Astrocyte (in vitro differentiated cells and primary cell): ENCODE results near the gene SLC25A33. TPM values are rescaled to one million over a fixed set of nuclear protein-coding genes. Genes with fewer than 3 reads are reported as not detected.

ENCODE experiments used
- DNase-seq: peaks from one replicate; pipeline ENCODE4 v3.0.0-alpha.2; 2010; ENCODE audit warnings: low read depth
- FAIRE-seq: peaks from 2 replicates; lab custom pipeline; 2011; peaks lifted over from hg19 to GRCh38; lab: Jason Lieb, UNC
- H2AFZ ChIP-seq: 2 replicates; pipeline ENCODE4 v1.6.0; 2012; ENCODE audit warnings: low read depth, low read length, inconsistent platforms
- H3K27ac ChIP-seq: 2 replicates; pipeline ENCODE4 v1.5.1; 2011; ENCODE audit warnings: low read depth, low read length, inconsistent platforms
- H3K27me3 ChIP-seq: 2 replicates; pipeline ENCODE4 v1.6.0; 2011; ENCODE audit warnings: low read length, inconsistent platforms; ENCODE audit not compliant: insufficient read depth
- H3K36me3 ChIP-seq: 2 replicates; pipeline ENCODE4 v1.5.1; 2011; ENCODE audit warnings: low read length, inconsistent platforms; ENCODE audit not compliant: insufficient read depth
- H3K4me1 ChIP-seq: 2 replicates; pipeline ENCODE4 v1.5.1; 2011; ENCODE audit warnings: low read length, inconsistent platforms; ENCODE audit not compliant: insufficient read depth
- H3K4me2 ChIP-seq: 2 replicates; pipeline ENCODE4 v1.6.0; 2012; ENCODE audit warnings: low read length, inconsistent platforms
- H3K4me3 ChIP-seq: 2 replicates; pipeline ENCODE4 v1.5.1; 2011; ENCODE audit warnings: low read depth, mild to moderate bottlenecking, low read length, inconsistent platforms; ENCODE audit not compliant: insufficient read depth
- H3K79me2 ChIP-seq: 2 replicates; pipeline ENCODE4 v1.6.0; 2012; ENCODE audit warnings: mild to moderate bottlenecking, low read length, inconsistent platforms; ENCODE audit not compliant: insufficient read depth
- H3K9ac ChIP-seq: 2 replicates; pipeline ENCODE4 v1.6.0; 2012; ENCODE audit warnings: mild to moderate bottlenecking, low read length, inconsistent platforms
- H3K9me3 ChIP-seq: 2 replicates; pipeline ENCODE4 v1.5.1; 2012; ENCODE audit warnings: low read depth, mild to moderate bottlenecking, low read length, inconsistent platforms; ENCODE audit not compliant: insufficient read depth
- H4K20me1 ChIP-seq: 2 replicates; pipeline ENCODE4 v1.6.0; 2012; ENCODE audit warnings: low read length, inconsistent platforms; ENCODE audit not compliant: insufficient read depth
- H3K27ac Mint-ChIP-seq: one replicate; pipeline ENCODE4 v1.8.0; 2021; ENCODE audit warnings: mild to moderate bottlenecking, mixed read lengths; ENCODE audit not compliant: unreplicated experiment
- H3K27me3 Mint-ChIP-seq: one replicate; pipeline ENCODE4 v1.8.0; 2021; ENCODE audit warnings: low read depth, mixed read lengths; ENCODE audit not compliant: unreplicated experiment
- H3K36me3 Mint-ChIP-seq: one replicate; pipeline ENCODE4 v1.8.0; 2021; ENCODE audit warnings: low read depth, mixed read lengths; ENCODE audit not compliant: unreplicated experiment
- H3K4me1 Mint-ChIP-seq: one replicate; pipeline ENCODE4 v1.8.0; 2021; ENCODE audit warnings: low read depth, mixed read lengths; ENCODE audit not compliant: unreplicated experiment
- H3K4me3 Mint-ChIP-seq: one replicate; pipeline ENCODE4 v1.8.0; 2021; ENCODE audit warnings: mild to moderate bottlenecking, moderate library complexity, mixed read lengths; ENCODE audit not compliant: unreplicated experiment
- H3K9me3 Mint-ChIP-seq: one replicate; pipeline ENCODE4 v1.8.0; 2021; ENCODE audit warnings: mild to moderate bottlenecking, mixed read lengths; ENCODE audit not compliant: unreplicated experiment
- CTCF ChIP-seq: IDR thresholded peaks from 2 replicates; pipeline ENCODE4 v1.5.1; 2011; ENCODE audit warnings: low read depth, mild to moderate bottlenecking, inconsistent platforms, low read length, moderate library complexity; ENCODE audit not compliant: insufficient read depth
- EZH2 ChIP-seq: IDR thresholded peaks from 2 replicates; pipeline ENCODE4 v1.6.1; 2012; ENCODE audit warnings: mild to moderate bottlenecking, low read length, inconsistent platforms; ENCODE audit not compliant: insufficient read depth
- total RNA-seq: library from RNA; stranded (reverse); gene quantifications from 2 replicates; pipeline ENCODE4 v1.2.1, GENCODE V29; 2021

SLC25A33 gene
- total RNA-seq, 1 donor from 2014 or later, result 6.7 TPM

DNA sequence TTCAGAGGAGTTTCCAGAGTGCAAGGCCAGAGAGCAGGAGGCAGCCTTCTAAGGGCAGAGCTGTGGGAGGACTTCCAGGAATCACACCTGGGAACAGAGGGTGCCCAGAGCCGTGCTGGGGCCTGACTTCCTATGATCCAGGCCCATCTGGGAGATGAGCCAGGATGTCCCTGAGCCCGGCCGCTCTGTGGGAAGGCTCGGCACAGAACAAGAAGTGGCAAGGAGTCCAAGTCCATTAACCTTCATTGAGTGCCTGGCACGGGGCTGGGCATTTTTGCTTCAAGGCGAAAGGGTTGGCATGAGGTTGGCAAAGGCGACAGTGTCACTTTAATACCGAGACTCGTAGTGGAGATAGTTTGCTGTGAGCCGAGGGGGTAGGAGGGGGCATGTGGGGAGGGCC lies 67.7 kb downstream of the SLC25A33 start:
- Histone ChIP-seq H3K9me3 (no peaks in the 10 kb centered on the region), H3K27me3 (no peaks in the 10 kb centered on the region), H3K79me2 (no peaks in the 10 kb centered on the region), H3K4me3 (no peak overlapping the region), H4K20me1 (peaks cover 5% of the 10 kb centered on the region), H3K4me2 (no peak overlapping the region), H3K27ac (no peak overlapping the region), H3K36me3 (peaks cover 3% of the 10 kb centered on the region), H2AFZ (no peak overlapping the region), H3K9ac (no peak overlapping the region), H3K4me1 (no peaks in the 10 kb centered on the region)
- H3K36me3 Mint-ChIP-seq, result peaks cover 2% of the 10 kb centered on the region
- no peak for DNase-seq
- no peak overlapping the region for H3K4me3 Mint-ChIP-seq
- no peaks in the 10 kb centered on the region for H3K4me1 Mint-ChIP-seq
- no peak overlapping the region for H3K27ac Mint-ChIP-seq
- FAIRE-seq, result no peak
- TF ChIP-seq EZH2 (no peak), CTCF (no peak)
- peaks cover 6% of the 10 kb centered on the region for H3K27me3 Mint-ChIP-seq
- peaks cover 1% of the 10 kb centered on the region for H3K9me3 Mint-ChIP-seq

GRCh38 chr1:9607352-9607751 lies 68.1 kb downstream of the SLC25A33 start:
- no peaks in the 10 kb centered on the region for H3K79me2 ChIP-seq
- peaks cover 2% of the 10 kb centered on the region for H3K36me3 Mint-ChIP-seq

More at GRCh38 chr1:9607352-9607751, 68.1 kb downstream of the SLC25A33 start:
- Histone ChIP-seq H4K20me1 (peaks cover 5% of the 10 kb centered on the region), H3K9ac (no peak overlapping the region), H3K27me3 (no peaks in the 10 kb centered on the region), H3K4me3 (no peak overlapping the region), H3K27ac (no peak overlapping the region), H3K36me3 (peaks cover 3% of the 10 kb centered on the region), H3K4me2 (no peak overlapping the region), H2AFZ (no peak overlapping the region), H3K4me1 (no peaks in the 10 kb centered on the region), H3K9me3 (no peaks in the 10 kb centered on the region)
- H3K27ac Mint-ChIP-seq, result no peak overlapping the region
- FAIRE-seq, result no peak
- no peak for DNase-seq
- peaks cover 1% of the 10 kb centered on the region for H3K9me3 Mint-ChIP-seq
- no peak overlapping the region for H3K4me3 Mint-ChIP-seq
- H3K4me1 Mint-ChIP-seq, result no peaks in the 10 kb centered on the region
- H3K27me3 Mint-ChIP-seq, result peaks cover 6% of the 10 kb centered on the region
- no peak for TF ChIP-seq CTCF
- no peak for TF ChIP-seq EZH2
